Subcutaneous adipose tissue (tissue), 4 donors: ENCODE data around the gene PASK. TPM values are rescaled to one million over a fixed set of nuclear protein-coding genes. Genes with fewer than 3 reads are reported as not detected.

Experiments
- total RNA-seq, 4 donors: library from RNA; depleted of rRNA; stranded (reverse); fragments of >200 nt; gene quantifications; one replicate each; pipeline ENCODE4 v1.1.0, GENCODE V29; 2016
- TF ChIP-seq, protein P1 (sequence below): fragments of 450-650 bp; IDR thresholded peaks from one replicate; pipeline ENCODE4 v1.5.1; 2016; ENCODE audit warnings: low read depth, mild to moderate bottlenecking, control low read depth, antibody characterized with exemption, moderate library complexity

The PASK gene
- total RNA-seq, 4 donors from 2014 or later, result 2.0 to 4.4 (median 4.0) TPM

DNA sequence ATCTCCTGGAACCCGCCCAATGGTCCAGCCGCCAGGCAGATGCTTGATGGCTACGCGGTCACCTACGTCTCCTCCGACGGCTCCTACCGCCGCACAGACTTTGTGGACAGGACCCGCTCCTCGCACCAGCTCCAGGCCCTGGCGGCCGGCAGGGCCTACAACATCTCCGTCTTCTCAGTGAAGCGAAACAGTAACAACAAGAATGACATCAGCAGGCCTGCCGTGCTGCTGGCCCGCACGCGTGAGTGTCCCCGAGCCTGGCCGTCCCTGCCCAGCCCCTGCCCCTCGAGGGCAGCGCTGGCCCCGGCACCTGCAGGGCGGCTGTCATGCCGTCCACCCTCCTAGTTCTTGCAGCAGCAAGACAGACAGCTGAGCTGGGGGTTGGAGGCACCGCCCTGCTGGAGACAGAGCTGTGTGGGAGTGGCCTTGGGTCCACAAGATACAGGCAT, 83.9 kb downstream of the PASK start:
- TF ChIP-seq, protein P1, sequence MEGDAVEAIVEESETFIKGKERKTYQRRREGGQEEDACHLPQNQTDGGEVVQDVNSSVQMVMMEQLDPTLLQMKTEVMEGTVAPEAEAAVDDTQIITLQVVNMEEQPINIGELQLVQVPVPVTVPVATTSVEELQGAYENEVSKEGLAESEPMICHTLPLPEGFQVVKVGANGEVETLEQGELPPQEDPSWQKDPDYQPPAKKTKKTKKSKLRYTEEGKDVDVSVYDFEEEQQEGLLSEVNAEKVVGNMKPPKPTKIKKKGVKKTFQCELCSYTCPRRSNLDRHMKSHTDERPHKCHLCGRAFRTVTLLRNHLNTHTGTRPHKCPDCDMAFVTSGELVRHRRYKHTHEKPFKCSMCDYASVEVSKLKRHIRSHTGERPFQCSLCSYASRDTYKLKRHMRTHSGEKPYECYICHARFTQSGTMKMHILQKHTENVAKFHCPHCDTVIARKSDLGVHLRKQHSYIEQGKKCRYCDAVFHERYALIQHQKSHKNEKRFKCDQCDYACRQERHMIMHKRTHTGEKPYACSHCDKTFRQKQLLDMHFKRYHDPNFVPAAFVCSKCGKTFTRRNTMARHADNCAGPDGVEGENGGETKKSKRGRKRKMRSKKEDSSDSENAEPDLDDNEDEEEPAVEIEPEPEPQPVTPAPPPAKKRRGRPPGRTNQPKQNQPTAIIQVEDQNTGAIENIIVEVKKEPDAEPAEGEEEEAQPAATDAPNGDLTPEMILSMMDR, result no peak

DNA sequence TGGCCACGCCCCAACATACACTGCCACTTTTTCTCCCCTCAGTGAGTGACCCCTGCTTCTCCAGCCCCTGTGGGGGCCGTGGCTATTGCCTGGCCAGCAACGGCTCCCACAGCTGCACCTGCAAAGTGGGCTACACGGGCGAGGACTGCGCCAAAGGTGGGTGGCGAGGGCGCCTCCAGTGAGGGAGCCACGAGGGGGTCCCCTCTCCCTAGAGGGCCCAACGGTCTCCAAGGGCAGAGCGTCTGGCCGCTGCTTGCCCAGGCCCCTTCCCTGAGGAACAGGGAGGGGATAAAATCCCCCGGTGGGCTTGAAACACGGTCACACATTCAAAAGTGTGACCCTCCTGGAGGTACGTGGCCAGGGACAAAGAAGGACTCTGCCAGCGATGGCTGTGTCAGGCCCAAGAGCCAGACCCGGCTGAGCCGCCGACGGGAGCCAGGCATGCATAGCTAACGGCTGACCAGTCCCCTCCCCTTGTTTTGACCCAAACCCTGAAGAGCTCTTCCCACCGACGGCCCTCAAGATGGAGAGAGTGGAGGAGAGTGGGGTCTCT, 84.4 kb downstream of the PASK start:
- TF ChIP-seq, protein P1, result no peak

DNA sequence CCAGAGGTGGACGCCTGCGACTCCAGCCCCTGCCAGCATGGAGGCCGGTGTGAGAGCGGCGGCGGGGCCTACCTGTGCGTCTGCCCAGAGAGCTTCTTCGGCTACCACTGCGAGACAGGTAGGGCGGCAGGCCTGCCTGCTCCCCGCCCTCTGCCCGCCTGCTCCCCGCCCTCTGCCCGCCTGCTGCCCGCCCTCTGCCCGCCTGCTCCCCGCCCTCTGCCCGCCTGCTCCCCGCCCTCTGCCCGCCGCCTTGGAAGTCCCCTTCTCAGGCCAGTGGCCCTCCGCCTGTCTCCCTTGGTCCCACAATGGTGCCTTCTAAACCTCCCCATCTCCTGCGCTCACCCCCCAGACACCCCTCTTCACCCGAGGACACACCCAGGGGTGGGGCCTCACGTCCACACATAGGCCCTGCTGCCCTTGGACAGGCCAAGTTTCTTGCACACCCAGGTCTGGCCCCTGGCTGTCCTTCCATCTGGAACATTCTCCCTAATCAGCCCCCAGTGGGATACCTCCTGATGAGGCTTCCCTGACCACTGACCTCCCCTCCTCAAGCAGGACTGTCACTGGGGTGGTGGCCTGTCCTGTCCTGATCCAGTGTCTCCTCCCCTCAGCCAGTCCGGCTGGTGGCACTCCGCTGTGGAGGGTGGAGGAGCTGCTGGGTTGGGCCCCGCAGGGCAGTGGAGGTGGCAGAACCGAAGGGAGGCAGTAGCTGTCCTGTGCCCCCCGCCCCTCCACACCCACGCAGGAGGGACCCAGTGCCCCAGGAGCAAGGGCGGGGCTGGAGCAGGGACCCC, 85.1 kb downstream of the PASK start:
- TF ChIP-seq, protein P1, result no peak

DNA sequence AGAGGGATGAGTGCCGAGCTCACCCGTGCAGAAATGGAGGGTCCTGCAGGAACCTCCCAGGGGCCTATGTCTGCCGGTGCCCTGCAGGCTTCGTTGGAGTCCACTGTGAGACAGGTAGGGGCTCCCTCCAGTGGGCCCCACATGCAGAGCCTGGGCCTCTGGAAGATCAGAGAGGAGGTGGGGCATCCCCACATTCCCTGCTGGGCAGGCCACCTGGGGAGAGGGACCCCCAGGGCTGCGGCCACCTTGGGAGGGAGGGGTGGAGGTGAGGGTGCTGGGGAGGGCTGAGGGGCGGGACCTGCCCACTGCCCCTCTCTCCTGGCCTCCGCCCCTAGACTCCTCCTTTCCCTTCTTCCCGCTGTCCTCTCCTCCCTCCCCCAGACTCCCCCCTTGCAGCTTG, 85.7 kb downstream of the PASK start:
- TF ChIP-seq, protein P1, result no peak

DNA sequence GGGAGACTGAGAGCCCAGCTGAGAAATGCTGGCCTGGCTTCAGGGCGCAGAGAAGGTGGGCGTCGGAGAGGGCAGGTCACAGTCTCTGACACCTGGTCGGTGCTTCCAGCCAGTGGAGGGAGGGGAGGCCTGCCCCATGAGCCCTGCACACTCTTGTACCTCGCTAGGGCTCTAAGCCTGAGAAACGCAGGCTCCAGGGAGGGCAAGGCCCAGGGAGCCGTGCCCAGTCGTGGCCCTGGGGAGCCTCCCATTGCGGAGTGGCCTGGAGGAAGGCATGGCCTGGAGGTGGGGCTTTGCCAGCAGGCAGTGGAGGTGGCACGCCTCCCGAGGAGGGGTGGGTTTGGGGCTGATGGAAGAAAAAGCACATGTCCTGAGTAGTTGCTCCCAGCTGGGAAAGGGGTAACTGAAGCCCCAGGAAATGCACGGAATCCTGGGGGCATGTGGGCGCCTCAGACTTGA, 86.2 kb downstream of the PASK start:
- TF ChIP-seq, protein P1, result no peak

DNA sequence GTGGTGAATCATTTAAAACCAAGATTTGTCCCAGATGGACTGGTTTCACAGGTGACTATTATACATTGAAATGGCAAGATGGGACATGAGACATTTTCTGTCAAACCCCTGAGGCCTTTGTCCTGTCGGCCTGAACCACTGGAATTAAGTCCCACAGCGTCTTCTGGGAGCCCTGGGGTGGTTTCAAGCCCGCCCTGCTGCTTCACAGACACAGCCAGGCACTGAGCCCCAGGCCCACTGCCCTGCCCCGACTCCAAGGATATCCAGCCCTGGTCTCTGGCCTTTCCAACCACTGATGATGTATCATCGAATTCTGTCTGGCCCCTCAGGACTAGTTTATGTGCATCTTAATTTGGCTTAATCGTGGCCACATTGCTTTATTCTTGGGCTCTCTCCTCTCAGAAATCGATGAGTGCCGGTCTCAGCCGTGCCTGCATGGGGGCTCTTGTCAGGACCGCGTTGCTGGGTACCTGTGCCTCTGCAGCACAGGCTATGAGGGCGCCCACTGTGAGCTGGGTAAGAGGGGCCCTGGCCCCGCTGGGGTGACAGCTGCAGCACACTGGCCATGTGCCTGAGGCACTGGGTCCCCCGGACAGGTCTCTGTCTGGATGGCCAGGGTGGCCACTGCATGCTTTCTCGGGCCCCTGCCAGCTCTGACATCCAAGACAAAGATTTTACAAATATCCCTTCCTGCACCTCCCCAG, 86.7 kb downstream of the PASK start:
- TF ChIP-seq, protein P1, result no peak

DNA sequence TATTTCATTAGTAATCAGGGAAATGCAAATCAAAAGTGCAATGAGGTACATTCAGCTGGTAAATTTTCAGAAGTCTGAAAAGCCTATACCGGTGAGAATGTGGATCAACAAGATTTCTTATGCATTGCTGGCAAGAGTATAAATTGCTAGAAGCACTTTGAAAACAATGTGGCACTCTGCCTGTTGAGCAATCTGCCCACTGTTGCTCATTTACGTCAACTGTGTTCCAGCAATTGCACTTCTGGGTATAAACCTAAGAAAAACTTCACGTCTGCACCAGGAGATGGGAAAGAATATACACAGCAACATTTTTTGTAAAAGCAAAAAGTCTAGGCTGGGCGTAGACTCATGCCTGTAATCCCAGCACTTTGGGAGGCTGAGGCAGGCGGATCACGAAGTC, 88.0 kb downstream of the PASK start:
- TF ChIP-seq, protein P1, result no peak
